MCF 10A (cell line): ENCODE measurements around the gene GPR12. TPM values are rescaled to one million over a fixed set of nuclear protein-coding genes. Genes with fewer than 3 reads are reported as not detected.

Experiments
- BruUV-seq: library from RNA; stranded (reverse); fragments of 400-500 nt; replicated peaks from 2 replicates; lab custom pipeline; 2021; lab: Mats Ljungman, UMichigan
- CTCF ChIA-PET: fragments of 300-600 bp; sonication (Branson Sonifier 250); formaldehyde crosslinking; extraction: SDS; loops from one replicate; lab custom pipeline; 2021; ENCODE audit warnings: antibody characterized with exemption, inconsistent platforms; lab: Yijun Ruan, JAX
- POLR2A ChIA-PET: fragments of 300-600, 350-650 bp; sonication (Branson Sonifier 250); formaldehyde crosslinking; extraction: SDS; loops from one replicate; lab custom pipeline; 2020; ENCODE audit warnings: antibody characterized with exemption, inconsistent platforms; lab: Yijun Ruan, JAX
- DNase-seq: peaks from one replicate; pipeline ENCODE4 v3.0.0-alpha.2; 2018; ENCODE audit not compliant: unreplicated experiment
- H3K27ac Mint-ChIP-seq: one replicate; pipeline ENCODE4 v1.8.0; 2022; ENCODE audit warnings: mild to moderate bottlenecking, low read depth, mixed read lengths; ENCODE audit not compliant: unreplicated experiment
- H3K27me3 Mint-ChIP-seq: one replicate; pipeline ENCODE4 v1.8.0; 2022; ENCODE audit warnings: mixed read lengths; ENCODE audit not compliant: insufficient read depth, unreplicated experiment
- H3K36me3 Mint-ChIP-seq: one replicate; pipeline ENCODE4 v1.8.0; 2022; ENCODE audit warnings: mild to moderate bottlenecking, moderate library complexity, mixed read lengths; ENCODE audit not compliant: insufficient read depth, unreplicated experiment
- H3K4me1 Mint-ChIP-seq: one replicate; pipeline ENCODE4 v1.8.0; 2022; ENCODE audit warnings: mixed read lengths; ENCODE audit not compliant: insufficient read depth, unreplicated experiment
- H3K4me3 Mint-ChIP-seq: one replicate; pipeline ENCODE4 v1.8.0; 2022; ENCODE audit warnings: mild to moderate bottlenecking, moderate library complexity, mixed read lengths; ENCODE audit not compliant: unreplicated experiment
- H3K9me3 Mint-ChIP-seq: one replicate; pipeline ENCODE4 v1.8.0; 2022; ENCODE audit warnings: mixed read lengths; ENCODE audit not compliant: unreplicated experiment
- CTCF ChIP-seq: fragments of 200-600 bp; IDR thresholded peaks from one replicate; pipeline ENCODE4 v1.8.0; 2022; ENCODE audit warnings: antibody characterized with exemption, mild to moderate bottlenecking; ENCODE audit not compliant: unreplicated experiment
- intact Hi-C: fragments of 100-400 bp; cut with micrococcal nuclease; formaldehyde crosslinking; loops from 2 replicates; pipeline ENCODE4 v1.14.1; 2022
- total RNA-seq: library from RNA; stranded (reverse); gene quantifications from 2 replicates; pipeline ENCODE4 v1.2.3, GENCODE V29; 2022

The GPR12 gene
- total RNA-seq, 1 experiment from 2014 or later: not detected

GRCh38 chr13:26718146-26718545 lies 42.4 kb downstream of the GPR12 start:
- intact Hi-C loops: no loop called here
- H3K9me3 Mint-ChIP-seq: no peaks in the 10 kb centered on the region
- POLR2A ChIA-PET: no interaction called here
- no TSS peak for BruUV-seq
- H3K27ac Mint-ChIP-seq: no peak overlapping the region
- no peak for TF ChIP-seq CTCF
- peaks cover 54% of the 10 kb centered on the region for H3K27me3 Mint-ChIP-seq
- no peaks in the 10 kb centered on the region for H3K36me3 Mint-ChIP-seq
- no peaks in the 10 kb centered on the region for H3K4me1 Mint-ChIP-seq
- CTCF ChIA-PET: interaction anchor here (0.7 to 2.2 kb wide), 6 partner anchors 9 to 644 kb away, joined by 3 to 12 read pairs (median 4); no protein-coding TSS in a partner anchor
- DNase-seq: no peak
- H3K4me3 Mint-ChIP-seq: no peak overlapping the region

DNA sequence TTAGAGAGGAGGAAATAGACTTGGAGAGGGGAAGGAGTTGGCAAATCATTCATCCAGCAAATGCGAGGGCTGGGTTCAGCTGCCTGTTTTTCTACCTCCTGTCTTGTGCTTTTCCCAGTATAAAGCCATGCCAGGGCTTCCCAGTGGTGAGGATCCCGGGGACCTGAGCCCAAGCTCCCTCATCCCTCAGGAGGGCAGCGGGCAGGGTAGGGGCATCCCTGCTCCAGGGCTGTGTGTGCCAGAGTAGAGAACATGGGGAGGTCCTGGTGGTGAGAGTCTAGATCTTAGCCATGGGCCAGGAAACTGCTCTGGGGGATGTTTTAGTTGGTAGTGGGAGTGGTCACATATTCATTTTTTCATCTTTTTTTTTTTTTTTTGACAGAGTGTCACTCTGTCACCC lies 43.6 kb downstream of the GPR12 start:
- Mint-ChIP-seq H3K9me3 (peaks cover 8% of the 10 kb centered on the region), H3K36me3 (no peaks in the 10 kb centered on the region), H3K4me1 (no peaks in the 10 kb centered on the region), H3K27ac (no peak overlapping the region), H3K4me3 (no peak overlapping the region), H3K27me3 (peaks cover 54% of the 10 kb centered on the region)
- DNase-seq: no peak
- ChIA-PET CTCF (interaction anchor here (0.6 to 1.3 kb wide), 3 partner anchors 10 to 467 kb away, joined by 3 to 5 read pairs (median 3); no protein-coding TSS in a partner anchor), POLR2A (interaction anchor here (1.3 kb wide), 1 partner anchor 18 kb away, joined by 3 read pairs; no protein-coding TSS in a partner anchor)
- intact Hi-C loops: no loop called here
- BruUV-seq: no TSS peak
- TF ChIP-seq CTCF: no peak

DNA sequence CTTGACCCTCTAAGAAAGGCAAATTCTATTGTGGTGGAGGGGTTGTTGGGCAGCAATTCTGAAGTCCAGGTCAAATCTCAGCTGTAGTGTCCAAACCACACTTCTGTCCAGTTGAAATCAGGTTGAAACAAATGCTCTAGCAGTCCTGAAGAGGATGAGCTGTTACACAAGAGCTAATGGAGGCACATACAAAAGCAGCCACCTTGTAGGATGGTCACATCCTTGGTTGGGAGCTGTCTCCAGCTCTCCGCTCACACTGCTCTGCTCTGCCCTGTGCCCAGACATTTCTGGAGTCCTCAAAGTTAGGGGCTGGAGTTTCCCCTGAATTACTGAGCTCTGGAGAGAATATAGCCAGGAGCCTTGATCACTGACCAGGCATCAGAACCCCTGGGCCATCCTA lies 47.2 kb downstream of the GPR12 start:
- no peak for DNase-seq
- Mint-ChIP-seq H3K36me3 (no peaks in the 10 kb centered on the region), H3K4me1 (no peaks in the 10 kb centered on the region), H3K4me3 (no peak overlapping the region), H3K27me3 (peaks cover 20% of the 10 kb centered on the region), H3K27ac (no peak overlapping the region), H3K9me3 (peaks cover 8% of the 10 kb centered on the region)
- no peak for TF ChIP-seq CTCF
- ChIA-PET CTCF (interaction anchor here (0.7 to 1.8 kb wide), 6 partner anchors 136 to 528 kb away, joined by 3 to 9 read pairs (median 4); no protein-coding TSS in a partner anchor), POLR2A (no interaction called here)
- no TSS peak for BruUV-seq
- intact Hi-C loops: no loop called here

DNA sequence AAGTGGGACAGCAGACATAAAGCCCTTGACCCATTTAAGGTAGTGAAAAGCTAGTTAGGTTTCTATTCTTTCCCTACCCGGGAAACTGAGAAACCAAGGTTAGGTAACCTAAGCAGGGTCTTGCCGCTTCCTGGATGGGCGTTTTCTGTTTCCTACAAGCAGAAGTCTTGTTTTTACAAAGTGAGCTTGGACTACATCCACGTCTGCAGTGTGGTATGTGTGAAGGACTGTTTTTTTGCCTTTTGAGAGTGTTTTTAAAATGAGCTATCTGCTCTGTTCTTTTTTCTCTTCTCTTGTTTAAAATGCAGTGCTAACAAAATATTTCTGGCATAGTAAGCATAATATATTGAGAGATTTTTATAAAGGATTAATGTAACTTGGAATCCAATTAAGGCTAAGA lies 49.4 kb downstream of the GPR12 start:
- peaks cover 12% of the 10 kb centered on the region for H3K27me3 Mint-ChIP-seq
- BruUV-seq: no TSS peak

More for the DNA sequence above, 49.4 kb downstream of the GPR12 start:
- ChIA-PET CTCF (interaction anchor here (0.8 to 2.1 kb wide), 11 partner anchors 9 to 235 kb away, joined by 3 to 8 read pairs (median 4); no protein-coding TSS in a partner anchor), POLR2A (interaction anchor here (0.7 kb wide), 1 partner anchor 230 kb away, joined by 3 read pairs; no protein-coding TSS in a partner anchor)
- TF ChIP-seq CTCF: no peak
- Mint-ChIP-seq H3K4me1 (no peaks in the 10 kb centered on the region), H3K36me3 (no peaks in the 10 kb centered on the region), H3K4me3 (no peak overlapping the region), H3K9me3 (peaks cover 8% of the 10 kb centered on the region), H3K27ac (no peak overlapping the region)
- intact Hi-C loops: no loop called here
- DNase-seq: no peak
